ENCODE results near the gene HHAT.

DNA sequence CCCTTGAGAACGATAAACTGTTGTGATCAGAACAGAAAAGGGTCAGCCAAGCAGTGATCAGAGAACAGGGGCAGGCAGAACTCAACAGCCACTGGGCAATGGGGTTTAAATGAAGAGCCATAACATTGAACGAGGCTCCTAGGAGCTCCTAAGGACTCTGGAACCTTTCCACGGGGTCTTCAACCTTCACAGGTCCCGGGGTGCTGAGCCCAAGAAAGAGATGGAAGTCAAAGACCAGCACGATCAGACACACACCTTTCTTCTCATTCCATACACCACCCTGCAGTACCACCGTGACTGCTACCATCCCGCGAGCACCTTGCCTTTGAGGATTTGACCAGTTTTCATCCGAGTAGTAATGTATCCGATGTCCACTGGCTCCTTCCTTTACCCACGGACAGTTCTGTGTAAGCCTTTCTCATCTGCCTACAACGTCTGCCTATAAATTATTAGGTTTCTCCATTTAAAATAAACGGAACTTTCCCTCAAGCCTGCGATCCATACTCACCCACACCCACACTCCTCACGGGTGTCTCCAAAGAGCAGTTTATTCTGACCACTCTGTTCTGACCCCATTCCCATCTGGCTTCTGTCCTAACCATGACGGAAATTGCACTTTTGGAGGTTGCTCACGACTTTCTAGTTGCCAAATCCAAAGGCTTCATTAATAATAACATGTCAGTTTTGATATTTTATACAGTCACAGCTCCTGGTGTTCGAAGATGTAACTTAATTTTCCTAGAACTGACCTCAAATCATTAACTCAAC is 16.8 kb upstream of the HHAT start:
- TF ChIP-seq, protein P1, sequence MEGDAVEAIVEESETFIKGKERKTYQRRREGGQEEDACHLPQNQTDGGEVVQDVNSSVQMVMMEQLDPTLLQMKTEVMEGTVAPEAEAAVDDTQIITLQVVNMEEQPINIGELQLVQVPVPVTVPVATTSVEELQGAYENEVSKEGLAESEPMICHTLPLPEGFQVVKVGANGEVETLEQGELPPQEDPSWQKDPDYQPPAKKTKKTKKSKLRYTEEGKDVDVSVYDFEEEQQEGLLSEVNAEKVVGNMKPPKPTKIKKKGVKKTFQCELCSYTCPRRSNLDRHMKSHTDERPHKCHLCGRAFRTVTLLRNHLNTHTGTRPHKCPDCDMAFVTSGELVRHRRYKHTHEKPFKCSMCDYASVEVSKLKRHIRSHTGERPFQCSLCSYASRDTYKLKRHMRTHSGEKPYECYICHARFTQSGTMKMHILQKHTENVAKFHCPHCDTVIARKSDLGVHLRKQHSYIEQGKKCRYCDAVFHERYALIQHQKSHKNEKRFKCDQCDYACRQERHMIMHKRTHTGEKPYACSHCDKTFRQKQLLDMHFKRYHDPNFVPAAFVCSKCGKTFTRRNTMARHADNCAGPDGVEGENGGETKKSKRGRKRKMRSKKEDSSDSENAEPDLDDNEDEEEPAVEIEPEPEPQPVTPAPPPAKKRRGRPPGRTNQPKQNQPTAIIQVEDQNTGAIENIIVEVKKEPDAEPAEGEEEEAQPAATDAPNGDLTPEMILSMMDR (IDR thresholded peaks at IDR 0.05): no peak
- TF ChIP-seq POLR2AphosphoS5 (IDR thresholded peaks at IDR 0.05): no peak

Measured in breast epithelium (tissue), 3 donors.